Naive thymus-derived CD4-positive, alpha-beta T cell (primary cell): ENCODE measurements around the gene WWOX. TPM values are rescaled to one million over a fixed set of nuclear protein-coding genes. Genes with fewer than 3 reads are reported as not detected.

Source experiments
- ATAC-seq: fragments of 150-1000 bp; cut with Tn5 transposase; 2 replicates; pipeline ENCODE4 v1.10.0; 2021; ENCODE audit warnings: mild to moderate bottlenecking, moderate library complexity
- CTCF ChIA-PET: fragments of 350-600 bp; sonication (Branson Sonifier 250); formaldehyde crosslinking; loops from one replicate; lab custom pipeline; 2021; ENCODE audit warnings: antibody characterized with exemption; lab: Charles Lee
- POLR2A ChIA-PET: fragments of 350-600 bp; sonication (Branson Sonifier 250); formaldehyde crosslinking; loops from one replicate; lab custom pipeline; 2021; ENCODE audit warnings: antibody characterized with exemption, inconsistent platforms; lab: Charles Lee
- DNase-seq, 9 donors: peaks; one replicate each; pipeline versions ENCODE4 v3.0.0 to v3.0.0-alpha.2; 2020 to 2022; ENCODE audit warnings: mixed read lengths in 1 of 9
- H3K27ac ChIP-seq: one replicate; pipeline ENCODE4 v1.7.0; 2013; ENCODE audit warnings: mild to moderate bottlenecking, low read depth, low read length, moderate library complexity
- H3K27me3 ChIP-seq, 2 donors: one replicate each; pipeline ENCODE4 v1.7.0; 2013; ENCODE audit warnings: low read length in 2 of 2, mild to moderate bottlenecking in 2 of 2, moderate library complexity in 2 of 2; ENCODE audit not compliant: control insufficient read depth in 2 of 2, insufficient read depth in 2 of 2
- H3K36me3 ChIP-seq, 3 experiments: 1 replicate in 2 of 3; 2 replicates in 1 of 3; pipeline ENCODE4 v1.7.0; 2013; ENCODE audit warnings: low read length in 3 of 3, mild to moderate bottlenecking in 3 of 3, moderate library complexity in 1 of 3; ENCODE audit not compliant: insufficient read depth in 3 of 3, control insufficient read depth in 2 of 3
- H3K4me1 ChIP-seq, 2 donors: one replicate each; pipeline ENCODE4 v1.7.0; 2013; ENCODE audit warnings: low read length in 2 of 2, mild to moderate bottlenecking in 2 of 2, moderate library complexity in 1 of 2; ENCODE audit not compliant: control insufficient read depth in 2 of 2, insufficient read depth in 2 of 2
- H3K4me3 ChIP-seq: 2 replicates; pipeline ENCODE4 v1.7.0; 2013; ENCODE audit warnings: mild to moderate bottlenecking, low read length
- H3K9me3 ChIP-seq, 3 experiments: 1 replicate in 2 of 3; 2 replicates in 1 of 3; pipeline ENCODE4 v1.7.0; 2013; ENCODE audit warnings: low read length in 3 of 3; ENCODE audit not compliant: control insufficient read depth in 2 of 3
- H3K27ac Mint-ChIP-seq, 9 donors: one replicate each; pipeline ENCODE4 v1.8.0; 2020 to 2022; ENCODE audit warnings: mixed read lengths in 9 of 9, mild to moderate bottlenecking in 8 of 9, moderate library complexity in 5 of 9, inconsistent platforms in 2 of 9
- H3K27me3 Mint-ChIP-seq, 5 donors: one replicate each; pipeline ENCODE4 v1.8.0; 2021 to 2022; ENCODE audit warnings: mixed read lengths in 5 of 5, mild to moderate bottlenecking in 1 of 5
- H3K36me3 Mint-ChIP-seq, 5 donors: one replicate each; pipeline ENCODE4 v1.8.0; 2020 to 2022; ENCODE audit warnings: mixed read lengths in 5 of 5, mild to moderate bottlenecking in 3 of 5, inconsistent platforms in 1 of 5
- H3K4me1 Mint-ChIP-seq, 7 donors: one replicate each; pipeline ENCODE4 v1.8.0; 2020 to 2022; ENCODE audit warnings: mixed read lengths in 7 of 7, mild to moderate bottlenecking in 3 of 7, inconsistent platforms in 1 of 7
- H3K4me3 Mint-ChIP-seq, 10 donors: one replicate each; pipeline ENCODE4 v1.8.0; 2020 to 2022; ENCODE audit warnings: mild to moderate bottlenecking in 10 of 10, mixed read lengths in 10 of 10, moderate library complexity in 6 of 10, inconsistent platforms in 2 of 10
- H3K9me3 Mint-ChIP-seq, 11 donors: one replicate each; pipeline ENCODE4 v1.8.0; 2020 to 2022; ENCODE audit warnings: mixed read lengths in 11 of 11, mild to moderate bottlenecking in 4 of 11, inconsistent platforms in 1 of 11, moderate library complexity in 1 of 11
- intact Hi-C, 2 donors: fragments of 100-400 bp; cut with micrococcal nuclease; formaldehyde crosslinking; loops; one replicate each; pipeline ENCODE4 v1.15.1; 2023
- polyA plus RNA-seq, 2 donors: library from polyadenylated mRNA; unstranded; fragments of 300-500 nt; fragmentation: Illumina TruSeq; gene quantifications; one replicate each; pipeline ENCODE4 v1.2.3, GENCODE V29; 2021
- total RNA-seq, 6 experiments: library from RNA in 5 of 6; stranded (reverse) in 5 of 6; gene quantifications; 1 replicate in 5 of 6; 2 replicates in 1 of 6; pipeline ENCODE4 v1.2.3 and lab custom pipeline; 2021 to 2026

The WWOX gene
- total and polyA plus RNA-seq, 7 experiments from 2014 or later = 13.8 to 31.1 (median 20.8) TPM

DNA sequence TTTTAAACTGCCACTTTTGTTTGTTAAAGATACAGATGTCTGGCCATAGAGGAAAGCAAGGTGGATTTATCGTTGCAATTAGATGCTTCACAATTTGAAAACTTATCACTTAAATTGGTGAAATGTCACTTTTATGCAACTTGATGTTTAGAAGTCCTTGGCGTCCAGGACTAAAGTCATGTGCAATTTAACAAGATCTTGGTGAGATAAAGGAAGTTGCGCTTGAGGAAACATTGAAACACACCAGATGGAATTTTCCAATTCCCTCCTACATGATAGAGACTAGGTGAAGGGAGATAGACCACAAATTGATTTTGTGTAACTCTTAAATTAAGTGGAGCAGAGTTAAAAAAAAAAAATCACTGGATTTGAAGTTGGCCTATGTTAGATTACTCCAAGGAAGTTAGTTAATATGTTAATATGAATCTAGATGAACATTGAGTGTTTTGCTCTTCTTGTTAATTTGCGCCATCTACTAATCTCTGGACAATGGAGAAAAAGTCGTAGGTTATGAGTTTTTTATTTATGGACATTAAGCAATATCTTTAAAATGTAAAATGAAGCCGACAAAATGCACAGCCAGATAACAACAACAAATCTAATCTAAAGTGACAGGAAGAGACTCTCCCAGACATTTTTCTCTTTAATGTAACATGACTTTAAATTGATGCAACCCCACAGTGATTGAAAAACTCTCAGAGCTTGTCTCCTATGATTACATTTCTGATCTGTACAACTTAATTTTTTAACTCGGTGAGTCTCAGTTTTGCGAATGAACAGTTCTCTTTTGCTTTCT lies 119.6 kb downstream of the WWOX start:
- H3K4me3 Mint-ChIP-seq = no peak overlapping the region
- H3K36me3 ChIP-seq = no peaks in the 10 kb centered on the region
- ChIA-PET CTCF (no interaction called here), POLR2A (no interaction called here)
- peaks cover 0 to 27% (median 0%) of the 10 kb centered on the region in 5 donors for H3K36me3 Mint-ChIP-seq
- no peaks in the 10 kb centered on the region for H3K4me1 ChIP-seq
- intact Hi-C loops = no loop called here
- H3K9me3 Mint-ChIP-seq = peaks cover 0 to 3% (median 0%) of the 10 kb centered on the region in 11 donors
- no peak overlapping the region for H3K27ac Mint-ChIP-seq
- no peaks in the 10 kb centered on the region for H3K9me3 ChIP-seq
- ATAC-seq (no peak), DNase-seq (no peak)
- H3K27me3 Mint-ChIP-seq = no peaks in the 10 kb centered on the region
- no peak overlapping the region for H3K27ac ChIP-seq
- no peaks in the 10 kb centered on the region for H3K27me3 ChIP-seq
- no peak overlapping the region for H3K4me3 ChIP-seq
- peaks cover 0 to 5% (median 0%) of the 10 kb centered on the region in 7 donors for H3K4me1 Mint-ChIP-seq

DNA sequence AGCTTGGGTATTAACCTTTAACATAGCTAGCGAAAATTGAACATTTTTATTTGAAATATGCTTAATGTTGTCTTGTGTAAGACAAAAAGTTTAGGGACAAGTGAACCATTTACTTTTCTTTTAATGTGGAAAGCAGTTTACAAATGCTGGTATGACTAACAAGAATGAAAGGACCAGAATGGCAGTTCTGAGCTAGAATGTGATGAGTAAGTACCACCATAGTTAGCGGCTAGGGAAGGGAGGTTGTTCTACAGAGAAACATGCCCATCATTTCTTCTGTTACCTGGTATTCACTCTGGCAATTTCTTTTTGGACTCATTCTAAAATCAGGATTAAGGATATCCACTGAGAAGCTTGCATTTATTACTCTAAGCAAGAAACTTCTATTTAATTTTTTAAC lies 121.1 kb downstream of the WWOX start:
- no peak overlapping the region for H3K4me3 Mint-ChIP-seq
- CTCF ChIA-PET = interaction anchor here (1.1 kb wide), 1 partner anchor 14 kb away, joined by 4 read pairs; no protein-coding TSS in a partner anchor
- H3K27ac ChIP-seq = no peak overlapping the region
- H3K27ac Mint-ChIP-seq = no peak overlapping the region
- H3K36me3 Mint-ChIP-seq = peaks cover 0 to 15% (median 0%) of the 10 kb centered on the region in 5 donors
- H3K4me3 ChIP-seq = no peak overlapping the region
- H3K36me3 ChIP-seq = no peaks in the 10 kb centered on the region
- H3K9me3 ChIP-seq = no peaks in the 10 kb centered on the region
- H3K9me3 Mint-ChIP-seq = peaks cover 0 to 3% (median 0%) of the 10 kb centered on the region in 11 donors
- POLR2A ChIA-PET = no interaction called here
- no peak for DNase-seq
- H3K27me3 Mint-ChIP-seq = no peaks in the 10 kb centered on the region
- ATAC-seq = no peak
- intact Hi-C loops = no loop called here
- no peaks in the 10 kb centered on the region for H3K27me3 ChIP-seq
- H3K4me1 ChIP-seq = no peaks in the 10 kb centered on the region
- H3K4me1 Mint-ChIP-seq = peaks cover 0 to 5% (median 0%) of the 10 kb centered on the region in 7 donors

DNA sequence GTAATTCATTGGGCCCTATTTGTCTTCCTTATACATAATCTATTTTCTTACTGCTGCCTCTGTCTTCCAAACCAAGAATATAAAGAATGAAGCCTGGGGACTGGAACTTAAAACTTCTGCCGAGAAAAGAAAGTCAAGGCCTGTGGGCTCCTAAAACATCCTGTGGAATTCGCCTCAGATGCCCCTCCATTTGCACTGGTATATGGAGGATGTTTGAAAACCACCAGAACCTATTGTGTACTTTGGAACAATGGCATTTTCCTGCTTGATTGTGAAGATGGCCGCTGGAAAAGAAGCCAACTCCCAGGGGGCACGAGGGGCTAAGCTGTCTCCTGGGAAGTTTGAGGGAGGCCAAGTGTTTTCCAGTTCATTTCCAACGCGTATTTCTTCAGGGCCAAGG lies 122.4 kb downstream of the WWOX start:
- ChIA-PET POLR2A (no interaction called here), CTCF (interaction anchor here (1.1 kb wide), 1 partner anchor 8 kb away, joined by 3 read pairs; no protein-coding TSS in a partner anchor)
- no peaks in the 10 kb centered on the region for H3K36me3 ChIP-seq
- Mint-ChIP-seq H3K9me3 (peaks cover 0 to 3% (median 0%) of the 10 kb centered on the region in 11 donors), H3K36me3 (peaks cover 0 to 15% (median 0%) of the 10 kb centered on the region in 5 donors), H3K4me1 (peaks cover 0 to 4% (median 0%) of the 10 kb centered on the region in 7 donors), H3K27ac (peak overlapping the region in 1 of 9 donors; percentile 26), H3K4me3 (no peak overlapping the region), H3K27me3 (no peaks in the 10 kb centered on the region)
- no peak overlapping the region for H3K4me3 ChIP-seq
- no peak overlapping the region for H3K27ac ChIP-seq
- no peaks in the 10 kb centered on the region for H3K27me3 ChIP-seq
- intact Hi-C loops = no loop called here
- H3K4me1 ChIP-seq = no peaks in the 10 kb centered on the region
- H3K9me3 ChIP-seq = no peaks in the 10 kb centered on the region
- DNase-seq (no peak), ATAC-seq (no peak)

DNA sequence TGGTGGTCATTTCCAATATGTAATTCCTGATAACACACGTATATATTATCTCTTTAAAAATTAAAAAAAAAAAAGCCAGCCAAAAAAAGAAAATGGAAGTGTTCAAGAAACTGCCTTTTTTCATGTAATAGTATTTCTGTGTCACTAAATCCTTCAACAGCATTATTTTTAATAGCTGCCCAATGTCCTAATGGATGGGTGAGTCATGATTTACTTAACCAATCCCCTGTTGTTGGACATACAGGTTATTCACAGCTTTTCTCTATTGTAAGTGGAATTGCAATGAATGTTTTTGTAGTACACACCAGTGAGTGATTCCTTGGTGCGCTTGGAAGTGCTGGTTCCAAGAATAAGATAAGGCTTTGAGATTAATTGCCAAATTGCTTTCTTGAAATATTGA lies 124.9 kb downstream of the WWOX start:
- intact Hi-C loops = no loop called here
- Mint-ChIP-seq H3K27me3 (no peaks in the 10 kb centered on the region), H3K27ac (no peak overlapping the region), H3K9me3 (peaks cover 0 to 3% (median 0%) of the 10 kb centered on the region in 11 donors), H3K4me3 (no peak overlapping the region), H3K4me1 (no peaks in the 10 kb centered on the region), H3K36me3 (peaks cover 0 to 9% (median 0%) of the 10 kb centered on the region in 5 donors)
- Histone ChIP-seq H3K4me1 (no peaks in the 10 kb centered on the region), H3K36me3 (no peaks in the 10 kb centered on the region), H3K9me3 (no peaks in the 10 kb centered on the region), H3K4me3 (no peak overlapping the region), H3K27me3 (no peaks in the 10 kb centered on the region), H3K27ac (no peak overlapping the region)
- ChIA-PET CTCF (no interaction called here), POLR2A (no interaction called here)
- DNase-seq (no peak), ATAC-seq (no peak)

GRCh38 chr16:78225919-78226318 lies 126.5 kb downstream of the WWOX start:
- H3K36me3 ChIP-seq = no peaks in the 10 kb centered on the region
- H3K9me3 Mint-ChIP-seq = peaks cover 0 to 3% (median 0%) of the 10 kb centered on the region in 11 donors
- DNase-seq (no peak), ATAC-seq (no peak)
- H3K4me1 Mint-ChIP-seq = no peaks in the 10 kb centered on the region
- H3K27ac Mint-ChIP-seq = no peak overlapping the region
- ChIA-PET POLR2A (no interaction called here), CTCF (interaction anchor here (0.5 kb wide), 1 partner anchor 783 kb away, joined by 3 read pairs; no protein-coding TSS in a partner anchor)
- no peak overlapping the region for H3K27ac ChIP-seq
- H3K27me3 Mint-ChIP-seq = no peaks in the 10 kb centered on the region
- H3K4me1 ChIP-seq = no peaks in the 10 kb centered on the region
- H3K9me3 ChIP-seq = no peaks in the 10 kb centered on the region
- no peak overlapping the region for H3K4me3 Mint-ChIP-seq
- intact Hi-C loops = no loop called here
- no peaks in the 10 kb centered on the region for H3K27me3 ChIP-seq
- peaks cover 0 to 9% (median 0%) of the 10 kb centered on the region in 5 donors for H3K36me3 Mint-ChIP-seq
- no peak overlapping the region for H3K4me3 ChIP-seq

DNA sequence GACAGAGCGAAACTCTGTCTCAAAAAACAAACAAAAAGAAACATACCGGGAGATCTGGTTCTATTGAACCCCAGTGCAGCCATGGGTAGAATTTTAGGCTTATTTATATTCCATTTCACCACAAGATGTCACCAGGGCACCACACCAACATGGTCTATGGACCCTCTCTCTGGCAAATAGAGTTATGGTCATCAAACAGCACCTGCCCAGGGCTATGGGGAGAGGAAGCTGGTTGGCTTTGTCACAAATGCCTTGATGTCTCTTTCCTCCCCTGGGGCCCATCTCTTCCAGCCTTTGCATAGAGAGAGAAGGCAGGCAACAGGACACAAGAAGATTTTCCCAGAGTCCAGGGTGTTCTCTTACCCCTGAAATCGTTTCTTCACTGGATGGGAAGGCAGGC lies 128.4 kb downstream of the WWOX start:
- Histone ChIP-seq H3K27ac (no peak overlapping the region), H3K9me3 (no peaks in the 10 kb centered on the region), H3K27me3 (no peaks in the 10 kb centered on the region), H3K36me3 (no peaks in the 10 kb centered on the region), H3K4me3 (no peak overlapping the region), H3K4me1 (no peaks in the 10 kb centered on the region)
- Mint-ChIP-seq H3K36me3 (peaks cover 0 to 6% (median 0%) of the 10 kb centered on the region in 5 donors), H3K27me3 (no peaks in the 10 kb centered on the region), H3K4me3 (no peak overlapping the region), H3K9me3 (peaks cover 0 to 3% (median 0%) of the 10 kb centered on the region in 11 donors), H3K27ac (no peak overlapping the region), H3K4me1 (no peaks in the 10 kb centered on the region)
- POLR2A ChIA-PET = no interaction called here
- intact Hi-C loops = no loop called here
- ATAC-seq = no peak
- CTCF ChIA-PET = no interaction called here
- DNase-seq = no peak

DNA sequence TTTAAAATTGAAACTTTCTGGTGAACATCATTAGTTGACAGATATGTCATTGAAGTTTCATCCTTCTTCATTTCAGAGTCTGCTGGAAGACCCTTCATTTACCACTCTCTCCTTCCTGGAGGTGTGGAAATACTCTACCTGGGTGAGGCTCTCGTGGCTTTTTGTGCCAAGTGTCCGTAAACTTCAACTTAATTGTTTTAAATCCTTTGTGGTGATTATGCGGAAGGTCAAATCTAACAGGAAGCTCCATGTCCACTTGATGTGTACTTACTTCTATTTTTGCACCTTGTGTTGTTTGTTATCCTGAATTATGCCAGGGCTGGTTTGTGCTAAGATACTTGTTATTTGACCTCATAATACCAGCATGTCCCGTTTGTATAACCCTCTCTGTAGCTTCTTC lies 129.2 kb downstream of the WWOX start:
- DNase-seq (no peak), ATAC-seq (no peak)
- Mint-ChIP-seq H3K9me3 (no peaks in the 10 kb centered on the region), H3K4me3 (no peak overlapping the region), H3K4me1 (no peaks in the 10 kb centered on the region), H3K27me3 (no peaks in the 10 kb centered on the region), H3K36me3 (no peaks in the 10 kb centered on the region), H3K27ac (no peak overlapping the region)
- ChIA-PET CTCF (no interaction called here), POLR2A (no interaction called here)
- Histone ChIP-seq H3K27me3 (no peaks in the 10 kb centered on the region), H3K9me3 (no peaks in the 10 kb centered on the region), H3K4me3 (no peak overlapping the region), H3K27ac (no peak overlapping the region), H3K36me3 (no peaks in the 10 kb centered on the region), H3K4me1 (no peaks in the 10 kb centered on the region)
- intact Hi-C loops = no loop called here
